PC-3 (cell line): ENCODE measurements around the gene DNAH17. TPM values are rescaled to one million over a fixed set of nuclear protein-coding genes. Genes with fewer than 3 reads are reported as not detected.

Source experiments
- ATAC-seq: fragments of 200-7000 bp; cut with Tn5 transposase; 2 replicates; pipeline ENCODE4 v1.9.1; 2020; ENCODE audit warnings: mild to moderate bottlenecking, moderate library complexity
- BruUV-seq: library from RNA; stranded (reverse); fragments of 400-500 nt; replicated peaks from 2 replicates; lab custom pipeline; 2021; lab: Mats Ljungman, UMichigan
- CTCF ChIA-PET: fragments of 300-600 bp; sonication (Branson Sonifier 250); formaldehyde crosslinking; loops from one replicate; lab custom pipeline; 2022; ENCODE audit warnings: antibody characterized with exemption; lab: Charles Lee
- POLR2A ChIA-PET: fragments of 300-600 bp; sonication (Branson Sonifier 250); formaldehyde crosslinking; loops from one replicate; lab custom pipeline; 2022; ENCODE audit warnings: antibody characterized with exemption; ENCODE audit not compliant: unreplicated experiment; lab: Charles Lee
- DNase-seq: peaks from one replicate; pipeline ENCODE4 v3.0.0-alpha.2; 2015
- H2AFZ ChIP-seq: fragments of 300-600 bp; sonication (generic); 2 replicates; pipeline ENCODE4 v1.6.0; 2016; ENCODE audit warnings: antibody characterized with exemption, low read length
- H3F3A ChIP-seq: fragments of 300-600 bp; sonication (generic); one replicate; pipeline ENCODE4 v1.6.0; 2017; ENCODE audit warnings: antibody characterized with exemption, low read length, control low read depth, mild to moderate bottlenecking; ENCODE audit not compliant: unreplicated experiment
- H3K27ac ChIP-seq: fragments of 300-600 bp; sonication (generic); 2 replicates; pipeline ENCODE4 v1.5.1; 2016; ENCODE audit warnings: mild to moderate bottlenecking, low read length
- H3K27me3 ChIP-seq: fragments of 300-600 bp; sonication (generic); 2 replicates; pipeline ENCODE4 v1.6.1; 2016; ENCODE audit warnings: low read length, mixed read lengths
- H3K36me3 ChIP-seq: fragments of 300-600 bp; sonication (generic); 2 replicates; pipeline ENCODE4 v1.6.1; 2016; ENCODE audit warnings: low read depth, mixed run types, low read length, mixed read lengths
- H3K4me1 ChIP-seq: fragments of 300-600 bp; sonication (generic); 2 replicates; pipeline ENCODE4 v1.5.1; 2016; ENCODE audit warnings: low read length; ENCODE audit not compliant: insufficient read depth
- H3K4me2 ChIP-seq: fragments of 300-600 bp; sonication (generic); 2 replicates; pipeline ENCODE4 v1.6.0; 2016; ENCODE audit warnings: low read length
- H3K4me3 ChIP-seq: fragments of 300-600 bp; sonication (generic); 2 replicates; pipeline ENCODE4 v1.5.1; 2016; ENCODE audit warnings: mild to moderate bottlenecking, low read length, mixed read lengths
- H3K79me2 ChIP-seq: fragments of 300-600 bp; sonication (generic); 2 replicates; pipeline ENCODE4 v1.6.1; 2017; ENCODE audit warnings: low read length, mixed read lengths
- H3K9ac ChIP-seq: fragments of 300-600 bp; sonication (generic); 2 replicates; pipeline ENCODE4 v1.6.0; 2016; ENCODE audit warnings: mild to moderate bottlenecking, low read length
- H3K9me2 ChIP-seq: fragments of 300-600 bp; sonication (generic); replicated peaks from 2 replicates; pipeline ENCODE4 v1.6.1; 2016; ENCODE audit warnings: mixed run types, low read length, mixed read lengths
- H3K9me3 ChIP-seq: fragments of 300-600 bp; sonication (generic); 2 replicates; pipeline ENCODE4 v1.6.1; 2016; ENCODE audit warnings: low read length, mixed read lengths
- H4K20me1 ChIP-seq: fragments of 300-600 bp; sonication (generic); 2 replicates; pipeline ENCODE4 v1.6.1; 2016; ENCODE audit warnings: low read length, mixed read lengths
- CTCF ChIP-seq: fragments of 300-600 bp; sonication (generic); conservative IDR thresholded peaks from 2 replicates; pipeline ENCODE4 v1.5.1; 2017; ENCODE audit warnings: antibody characterized with exemption, low read depth, mild to moderate bottlenecking, low read length
- EZH2 ChIP-seq: fragments of 300-600 bp; sonication (generic); IDR thresholded peaks from one replicate; pipeline ENCODE4 v1.6.1; 2017; ENCODE audit warnings: antibody characterized with exemption, mild to moderate bottlenecking, low read length; ENCODE audit not compliant: unreplicated experiment
- EZH2phosphoT487 ChIP-seq: fragments of 300-600 bp; sonication (generic); IDR thresholded peaks from 2 replicates; pipeline ENCODE4 v1.6.1; 2018; ENCODE audit warnings: mild to moderate bottlenecking, antibody characterized with exemption, low read length, borderline replicate concordance
- intact Hi-C: fragments of 100-400 bp; cut with micrococcal nuclease; formaldehyde crosslinking; loops from 2 replicates; pipeline ENCODE4 v1.9.0; 2023
- total RNA-seq: library from RNA; depleted of rRNA; stranded (reverse); fragments of >200 nt; gene quantifications from 2 replicates; pipeline ENCODE4 v1.2.3, GENCODE V29; 2014

DNAH17 gene
- total RNA-seq, 1 experiment from 2014 or later, result 0.04 TPM

- Histone ChIP-seq H3K27me3 (peaks cover 61% of the 10 kb centered on the region), H3K9me3 (no peaks in the 10 kb centered on the region), H3K4me2 (no peak overlapping the region), H2AFZ (no peak overlapping the region), H3K9me2 (no peaks in the 10 kb centered on the region), H3F3A (no peaks in the 10 kb centered on the region), H3K9ac (no peak overlapping the region), H3K4me3 (no peak overlapping the region), H4K20me1 (no peaks in the 10 kb centered on the region), H3K4me1 (no peaks in the 10 kb centered on the region), H3K79me2 (no peaks in the 10 kb centered on the region), H3K36me3 (no peaks in the 10 kb centered on the region), H3K27ac (no peak overlapping the region)
- ChIA-PET CTCF (no interaction called here), POLR2A (no interaction called here)
- DNase-seq, result no peak
- no TSS peak for BruUV-seq
- intact Hi-C loops, result no loop called here
- TF ChIP-seq EZH2phosphoT487, result no peak
- TF ChIP-seq EZH2, result no peak
- TF ChIP-seq CTCF, result no peak
- no peak for ATAC-seq
Observed at GRCh38 chr17:78561166-78561565, 16.0 kb downstream of the DNAH17 start.

DNA sequence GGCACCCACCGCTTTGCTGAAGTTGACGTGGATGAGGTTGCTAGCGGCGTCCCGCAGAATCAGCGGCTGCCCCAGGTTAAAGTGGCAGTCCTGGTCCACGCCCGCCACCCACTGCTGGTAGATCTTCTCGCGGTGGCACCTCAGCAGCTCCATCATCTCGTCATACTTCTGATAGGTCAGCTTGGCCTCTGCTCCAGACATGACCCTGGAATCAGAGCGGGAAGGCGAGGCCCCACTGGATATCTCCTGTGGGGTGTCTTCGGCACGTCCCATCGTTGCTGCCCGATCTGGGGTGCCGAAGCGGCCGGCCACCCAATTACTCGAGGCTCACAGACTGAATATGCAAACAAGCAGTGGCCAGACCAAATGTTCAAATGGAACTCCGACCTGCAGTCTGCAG lies 16.5 kb downstream of the DNAH17 start:
- no peak for ATAC-seq
- POLR2A ChIA-PET, result no interaction called here

More for the DNA sequence above, 16.5 kb downstream of the DNAH17 start:
- Histone ChIP-seq H3K4me1 (no peaks in the 10 kb centered on the region), H3F3A (no peaks in the 10 kb centered on the region), H3K27me3 (peaks cover 57% of the 10 kb centered on the region), H2AFZ (no peak overlapping the region), H3K79me2 (no peaks in the 10 kb centered on the region), H3K9me3 (no peaks in the 10 kb centered on the region), H3K9ac (no peak overlapping the region), H3K4me2 (no peak overlapping the region), H3K4me3 (no peak overlapping the region), H3K36me3 (no peaks in the 10 kb centered on the region), H3K27ac (no peak overlapping the region), H3K9me2 (no peaks in the 10 kb centered on the region), H4K20me1 (no peaks in the 10 kb centered on the region)
- CTCF ChIA-PET, result interaction anchor here (1.6 kb wide), 1 partner anchor 64 kb away, joined by 5 read pairs; no protein-coding TSS in a partner anchor
- intact Hi-C loops, result no loop called here
- BruUV-seq, result no TSS peak
- TF ChIP-seq CTCF (no peak), EZH2 (no peak), EZH2phosphoT487 (no peak)
- DNase-seq, result no peak
